Measurements from ENCODE around the gene GLO1.
"Not testable (repeated sequence)": the region's sequence is repeated elsewhere in the genome, so short reads cannot be mapped to it uniquely, and the experiment has no call there.

The GLO1 gene

GRCh38 chr6:38705924-38706323 lies 3.0 kb upstream of the GLO1 start:
- no peak overlapping the region for H3K4me3 ChIP-seq (ENCODE audit: low read depth in 1 of 2, low read length in 1 of 2)
- TF ChIP-seq, protein P1, sequence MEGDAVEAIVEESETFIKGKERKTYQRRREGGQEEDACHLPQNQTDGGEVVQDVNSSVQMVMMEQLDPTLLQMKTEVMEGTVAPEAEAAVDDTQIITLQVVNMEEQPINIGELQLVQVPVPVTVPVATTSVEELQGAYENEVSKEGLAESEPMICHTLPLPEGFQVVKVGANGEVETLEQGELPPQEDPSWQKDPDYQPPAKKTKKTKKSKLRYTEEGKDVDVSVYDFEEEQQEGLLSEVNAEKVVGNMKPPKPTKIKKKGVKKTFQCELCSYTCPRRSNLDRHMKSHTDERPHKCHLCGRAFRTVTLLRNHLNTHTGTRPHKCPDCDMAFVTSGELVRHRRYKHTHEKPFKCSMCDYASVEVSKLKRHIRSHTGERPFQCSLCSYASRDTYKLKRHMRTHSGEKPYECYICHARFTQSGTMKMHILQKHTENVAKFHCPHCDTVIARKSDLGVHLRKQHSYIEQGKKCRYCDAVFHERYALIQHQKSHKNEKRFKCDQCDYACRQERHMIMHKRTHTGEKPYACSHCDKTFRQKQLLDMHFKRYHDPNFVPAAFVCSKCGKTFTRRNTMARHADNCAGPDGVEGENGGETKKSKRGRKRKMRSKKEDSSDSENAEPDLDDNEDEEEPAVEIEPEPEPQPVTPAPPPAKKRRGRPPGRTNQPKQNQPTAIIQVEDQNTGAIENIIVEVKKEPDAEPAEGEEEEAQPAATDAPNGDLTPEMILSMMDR (IDR thresholded peaks at IDR 0.05), result no peak
- H3K9me3 ChIP-seq, result no peaks in the 10 kb centered on the region
- H3K27me3 ChIP-seq, result peaks cover 21% of the 10 kb centered on the region
- H3K36me3 ChIP-seq, result no peaks in the 10 kb centered on the region
- H3K27ac ChIP-seq, result no peak overlapping the region
- peaks cover 9 to 11% of the 10 kb centered on the region in 2 experiments for H3K4me1 ChIP-seq (ENCODE audit: control insufficient read depth in 1 of 2, insufficient read depth in 1 of 2, low read depth in 1 of 2, low read length in 1 of 2)

- H3K27me3 ChIP-seq, result peaks cover 13% of the 10 kb centered on the region
- no peak overlapping the region for H3K4me3 ChIP-seq (ENCODE audit: low read depth in 1 of 2, low read length in 1 of 2)
- TF ChIP-seq, protein P1 (IDR thresholded peaks at IDR 0.05), result no peak
- no peaks in the 10 kb centered on the region for H3K9me3 ChIP-seq
- H3K27ac ChIP-seq, result no peak overlapping the region
- peaks cover 9 to 11% of the 10 kb centered on the region in 2 experiments for H3K4me1 ChIP-seq (ENCODE audit: control insufficient read depth in 1 of 2, insufficient read depth in 1 of 2, low read depth in 1 of 2, low read length in 1 of 2)
- H3K36me3 ChIP-seq, result no peaks in the 10 kb centered on the region
Observed at GRCh38 chr6:38703949-38704590, 1.1 kb upstream of the GLO1 start.

GRCh38 chr6:38701551-38701950 lies 1.4 kb downstream of the GLO1 start:
- H3K9me3 ChIP-seq, result no peaks in the 10 kb centered on the region
- no peak overlapping the region for H3K27ac ChIP-seq
- H3K36me3 ChIP-seq, result no peaks in the 10 kb centered on the region
- TF ChIP-seq, protein P1 (IDR thresholded peaks at IDR 0.05), result no peak
- no peak overlapping the region for H3K4me3 ChIP-seq (ENCODE audit: low read depth in 1 of 2, low read length in 1 of 2)
- peaks cover 6% of the 10 kb centered on the region for H3K27me3 ChIP-seq
- peaks cover 9 to 11% of the 10 kb centered on the region in 2 experiments for H3K4me1 ChIP-seq (ENCODE audit: control insufficient read depth in 1 of 2, insufficient read depth in 1 of 2, low read depth in 1 of 2, low read length in 1 of 2)

GRCh38 chr6:38699702-38700101 lies 3.2 kb downstream of the GLO1 start:
- not testable (repeated sequence) for H3K27me3 ChIP-seq; H3K9me3 ChIP-seq; H3K27ac ChIP-seq; H3K4me3 ChIP-seq (ENCODE audit: low read depth in 1 of 2, low read length in 1 of 2); H3K36me3 ChIP-seq
- H3K4me1 ChIP-seq (ENCODE audit: control insufficient read depth in 1 of 2, insufficient read depth in 1 of 2, low read depth in 1 of 2, low read length in 1 of 2), result peaks cover 9 to 11% of the 10 kb centered on the region in 2 experiments

DNA sequence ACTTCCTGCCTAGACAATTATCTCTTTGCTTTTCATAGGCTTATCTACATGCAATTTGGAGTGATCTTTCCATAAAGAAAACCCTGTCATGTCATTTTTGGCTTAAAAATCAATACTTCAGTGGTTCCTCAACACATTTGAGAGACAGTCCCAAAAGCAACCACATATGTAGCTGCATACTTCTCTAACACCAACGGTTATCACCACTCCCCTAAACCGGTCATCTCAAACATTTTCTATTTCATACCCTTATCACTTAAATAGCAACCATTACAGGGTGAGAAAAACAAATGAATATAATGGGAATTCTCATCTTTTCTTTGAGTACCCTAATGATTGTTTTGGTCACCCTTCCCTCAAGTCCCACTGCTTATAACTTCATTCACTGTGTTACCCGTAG lies 5.1 kb downstream of the GLO1 start:
- H3K27me3 ChIP-seq, result no peaks in the 10 kb centered on the region
- TF ChIP-seq, protein P1 (IDR thresholded peaks at IDR 0.05), result no peak
- peaks cover 7 to 8% of the 10 kb centered on the region in 2 experiments for H3K4me1 ChIP-seq (ENCODE audit: control insufficient read depth in 1 of 2, insufficient read depth in 1 of 2, low read depth in 1 of 2, low read length in 1 of 2)
- H3K4me3 ChIP-seq (ENCODE audit: low read depth in 1 of 2, low read length in 1 of 2), result no peak overlapping the region
- H3K36me3 ChIP-seq, result no peaks in the 10 kb centered on the region
- H3K9me3 ChIP-seq, result no peaks in the 10 kb centered on the region
- H3K27ac ChIP-seq, result no peak overlapping the region

GRCh38 chr6:38696345-38696744 lies 6.6 kb downstream of the GLO1 start:
- H3K4me1 ChIP-seq (ENCODE audit: control insufficient read depth in 1 of 2, insufficient read depth in 1 of 2, low read depth in 1 of 2, low read length in 1 of 2), result no peaks in the 10 kb centered on the region
- H3K27ac ChIP-seq, result no peak overlapping the region
- H3K27me3 ChIP-seq, result no peaks in the 10 kb centered on the region
- H3K9me3 ChIP-seq, result no peaks in the 10 kb centered on the region
- TF ChIP-seq, protein P1 (IDR thresholded peaks at IDR 0.05), result no peak
- no peaks in the 10 kb centered on the region for H3K36me3 ChIP-seq
- no peak overlapping the region for H3K4me3 ChIP-seq (ENCODE audit: low read depth in 1 of 2, low read length in 1 of 2)

All from neutrophil (primary cell).